ENCODE measurements around the gene DDB1. TPM values are rescaled to one million over a fixed set of nuclear protein-coding genes. Genes with fewer than 3 reads are reported as not detected.
A peak's percentile ranks its signal among the peaks of the same experiment; 100 is the strongest.

Gene DDB1
- total and polyA plus RNA-seq, 2 of the 13 experiments (the other 11 are each of a cell fraction or from before 2014, with no cell fraction given), result 217 to 266 TPM

DNA sequence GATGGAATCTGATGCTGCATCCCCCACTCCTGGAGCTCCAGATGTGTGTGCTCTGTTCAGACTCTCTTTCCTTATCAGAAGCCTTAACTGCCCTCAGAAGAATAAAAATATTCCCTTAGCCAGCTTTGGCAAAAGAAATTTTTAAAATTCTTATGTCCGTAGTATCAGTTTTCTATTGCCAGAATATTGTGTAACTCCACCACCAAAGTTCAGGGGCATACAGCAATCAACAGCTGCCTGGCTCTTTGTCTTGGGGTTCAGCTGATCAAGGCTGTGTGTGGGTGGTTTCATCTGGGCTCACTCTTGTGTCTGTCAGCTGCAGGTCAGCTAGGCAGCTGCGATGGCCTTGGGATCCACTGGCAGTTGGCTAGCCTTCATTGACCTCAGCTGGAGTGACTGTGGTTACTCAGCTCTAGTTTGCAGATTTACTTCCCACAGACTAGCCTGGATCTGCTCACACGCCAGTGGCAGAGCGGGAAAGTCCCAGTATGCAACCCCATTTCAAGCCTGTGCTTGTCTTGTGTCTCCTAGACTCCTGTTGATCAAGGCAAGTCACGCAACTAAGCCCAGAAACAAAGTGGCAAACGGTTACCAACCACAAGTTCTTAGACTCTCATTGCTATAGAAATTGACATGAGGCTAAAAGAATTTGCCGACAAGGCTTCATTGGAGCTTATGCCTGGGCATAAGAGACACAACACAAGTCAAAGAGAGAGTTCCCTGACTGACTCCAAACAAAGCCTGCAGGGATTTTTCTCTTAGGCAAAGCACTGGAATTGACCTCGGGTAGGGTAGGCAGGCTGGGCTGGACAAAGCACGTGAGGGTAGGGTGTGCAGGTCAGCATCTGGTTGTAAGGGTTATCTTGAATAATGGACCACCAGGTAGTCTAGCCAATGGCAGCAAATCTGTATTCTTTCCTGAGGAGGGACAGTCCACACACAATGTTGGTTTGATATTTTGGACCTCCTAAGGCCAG is 36.8 kb upstream of the DDB1 start (continued):
- TF ChIP-seq ZEB1 (IDR thresholded peaks at IDR 0.05; ENCODE audit: insufficient replicate concordance, low read depth), result no peak
- 0 out of 2 replicates have a peak, but pooled peaks have one; percentile 29 for TF ChIP-seq ZFY (CRISPR knock-in tag; IDR thresholded peaks at IDR 0.05)
- no peak for TF ChIP-seq MLXIP (CRISPR knock-in tag; IDR thresholded peaks at IDR 0.05; ENCODE audit: borderline replicate concordance)
- peak; percentile 63 for TF ChIP-seq FOSL2 (CRISPR knock-in tag; IDR thresholded peaks at IDR 0.05)
- TF ChIP-seq SYNCRIP (IDR thresholded peaks at IDR 0.05; ENCODE audit: insufficient read depth, low read depth, low read length), result no peak
- no peak for TF ChIP-seq ZNF709 (CRISPR knock-in tag; IDR thresholded peaks at IDR 0.05)
- peak; percentile 35; the same call in 1 of the 2 replicates for TF ChIP-seq IKZF5 (CRISPR knock-in tag; IDR thresholded peaks at IDR 0.05)
- TF ChIP-seq, protein P1, sequence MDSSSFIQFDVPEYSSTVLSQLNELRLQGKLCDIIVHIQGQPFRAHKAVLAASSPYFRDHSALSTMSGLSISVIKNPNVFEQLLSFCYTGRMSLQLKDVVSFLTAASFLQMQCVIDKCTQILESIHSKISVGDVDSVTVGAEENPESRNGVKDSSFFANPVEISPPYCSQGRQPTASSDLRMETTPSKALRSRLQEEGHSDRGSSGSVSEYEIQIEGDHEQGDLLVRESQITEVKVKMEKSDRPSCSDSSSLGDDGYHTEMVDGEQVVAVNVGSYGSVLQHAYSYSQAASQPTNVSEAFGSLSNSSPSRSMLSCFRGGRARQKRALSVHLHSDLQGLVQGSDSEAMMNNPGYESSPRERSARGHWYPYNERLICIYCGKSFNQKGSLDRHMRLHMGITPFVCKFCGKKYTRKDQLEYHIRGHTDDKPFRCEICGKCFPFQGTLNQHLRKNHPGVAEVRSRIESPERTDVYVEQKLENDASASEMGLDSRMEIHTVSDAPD (CRISPR knock-in tag; IDR thresholded peaks at IDR 0.05), result peak; percentile 82
- TF ChIP-seq ZNF614 (CRISPR knock-in tag; IDR thresholded peaks at IDR 0.05; ENCODE audit: borderline replicate concordance), result peak; percentile 77; the same call in 1 of the 2 replicates
- TF ChIP-seq ZNF589 (CRISPR knock-in tag; conservative IDR thresholded peaks at IDR 0.05), result peak; percentile 73; the same call in 1 of the 2 replicates
- TF ChIP-seq ZBTB42 (CRISPR knock-in tag; IDR thresholded peaks at IDR 0.05), result peak; percentile 97
- no peak for TF ChIP-seq PHB2 (IDR thresholded peaks at IDR 0.05; ENCODE audit: partially characterized antibody)
- TF ChIP-seq GABPA (IDR thresholded peaks at IDR 0.05; ENCODE audit: low read depth, low read length), result no peak
- 0 out of 2 replicates have a peak, but pooled peaks have one; percentile 41 for TF ChIP-seq GABPA (CRISPR knock-in tag; IDR thresholded peaks at IDR 0.05; ENCODE audit: low read depth)
- no peak for TF ChIP-seq AFF4 (CRISPR knock-in tag; IDR thresholded peaks at IDR 0.05)
